Activated T-cell treated with anti-CD3 and anti-CD28 coated beads, Interleukin-2, amount 50 U/mL, for 4 hours (primary cell): Measurements from ENCODE around the gene CRIP1. TPM values are rescaled to one million over a fixed set of nuclear protein-coding genes. Genes with fewer than 3 reads are reported as not detected.
A peak's percentile ranks its signal among the peaks of the same experiment; 100 is the strongest.

ENCODE experiments used
- ATAC-seq, 2 donors: fragments of 200-7000 bp; cut with Tn5 transposase; one replicate each; pipeline ENCODE4 v1.10.0; 2021
- DNase-seq: peaks from one replicate; pipeline ENCODE4 v3.0.0-alpha.2; 2020
- H3K27me3 Mint-ChIP-seq: one replicate; pipeline ENCODE4 v1.8.0; 2021; ENCODE audit warnings: low read depth, mixed read lengths
- H3K36me3 Mint-ChIP-seq: one replicate; pipeline ENCODE4 v1.8.0; 2022; ENCODE audit warnings: mixed read lengths; ENCODE audit not compliant: insufficient read depth
- H3K4me1 Mint-ChIP-seq: one replicate; pipeline ENCODE4 v1.8.0; 2021; ENCODE audit warnings: low read depth, mixed read lengths
- H3K4me3 Mint-ChIP-seq: one replicate; pipeline ENCODE4 v1.8.0; 2021; ENCODE audit warnings: mild to moderate bottlenecking, moderate library complexity, mixed read lengths
- H3K9me3 Mint-ChIP-seq: one replicate; pipeline ENCODE4 v1.8.0; 2021; ENCODE audit warnings: mixed read lengths
- total RNA-seq, 3 donors: library from RNA; stranded (reverse); gene quantifications; one replicate each; pipeline ENCODE4 v1.2.1, GENCODE V29; 2021

CRIP1 gene, protein sequence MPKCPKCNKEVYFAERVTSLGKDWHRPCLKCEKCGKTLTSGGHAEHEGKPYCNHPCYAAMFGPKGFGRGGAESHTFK
- 10 to 100 TPM; 24.9 to 43.9 (median 33.5) TPM for total RNA-seq

DNA sequence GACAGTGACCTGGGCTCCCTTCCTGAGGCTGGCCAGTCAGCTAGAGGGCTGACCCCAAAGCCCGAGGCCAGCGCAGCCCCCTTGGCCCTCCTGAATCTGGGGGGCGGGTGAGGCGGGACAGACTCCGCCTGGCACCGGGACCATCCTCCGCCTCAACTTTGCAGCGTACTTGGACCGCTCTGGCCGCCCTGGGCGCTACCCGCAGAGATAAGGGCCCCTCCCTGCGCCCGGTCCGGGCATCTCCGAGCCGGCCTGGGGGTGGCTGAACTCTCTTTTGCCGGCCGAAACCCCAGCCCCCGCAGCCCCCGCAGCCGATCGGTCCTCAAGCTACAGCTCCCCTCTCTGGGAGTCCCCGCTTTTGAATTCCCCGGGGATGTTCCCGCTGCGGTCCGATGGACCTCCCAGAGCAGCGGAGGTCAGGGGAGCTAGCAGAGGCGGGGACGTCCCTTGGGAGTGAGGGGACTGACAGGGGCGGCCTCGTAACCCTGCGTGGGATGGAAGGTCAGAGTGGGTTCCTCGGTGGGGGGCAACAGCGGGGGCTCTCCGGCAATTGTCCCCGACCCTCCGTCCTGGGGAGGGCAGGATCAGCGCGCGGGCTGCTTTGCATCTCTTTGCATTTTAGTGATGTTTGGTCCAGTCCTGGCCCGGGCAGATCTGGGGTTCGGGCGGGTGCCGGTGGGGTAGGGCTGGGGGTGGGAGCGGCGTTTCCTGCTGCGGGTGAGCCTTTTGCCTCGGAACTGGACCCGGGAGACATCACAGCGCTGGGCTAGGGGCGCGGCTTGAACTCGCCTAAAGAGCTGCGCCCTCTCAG is at the start of gene CRIP1:
Gene CRIP1, plus strand, starts transcription at position 724 of the 811 bp plus-strand sequence. CDS start 374 bp downstream, outside the sequence.
- no peaks in the 10 kb centered on the region for H3K36me3 Mint-ChIP-seq
- ATAC-seq, result no peak

DNA sequence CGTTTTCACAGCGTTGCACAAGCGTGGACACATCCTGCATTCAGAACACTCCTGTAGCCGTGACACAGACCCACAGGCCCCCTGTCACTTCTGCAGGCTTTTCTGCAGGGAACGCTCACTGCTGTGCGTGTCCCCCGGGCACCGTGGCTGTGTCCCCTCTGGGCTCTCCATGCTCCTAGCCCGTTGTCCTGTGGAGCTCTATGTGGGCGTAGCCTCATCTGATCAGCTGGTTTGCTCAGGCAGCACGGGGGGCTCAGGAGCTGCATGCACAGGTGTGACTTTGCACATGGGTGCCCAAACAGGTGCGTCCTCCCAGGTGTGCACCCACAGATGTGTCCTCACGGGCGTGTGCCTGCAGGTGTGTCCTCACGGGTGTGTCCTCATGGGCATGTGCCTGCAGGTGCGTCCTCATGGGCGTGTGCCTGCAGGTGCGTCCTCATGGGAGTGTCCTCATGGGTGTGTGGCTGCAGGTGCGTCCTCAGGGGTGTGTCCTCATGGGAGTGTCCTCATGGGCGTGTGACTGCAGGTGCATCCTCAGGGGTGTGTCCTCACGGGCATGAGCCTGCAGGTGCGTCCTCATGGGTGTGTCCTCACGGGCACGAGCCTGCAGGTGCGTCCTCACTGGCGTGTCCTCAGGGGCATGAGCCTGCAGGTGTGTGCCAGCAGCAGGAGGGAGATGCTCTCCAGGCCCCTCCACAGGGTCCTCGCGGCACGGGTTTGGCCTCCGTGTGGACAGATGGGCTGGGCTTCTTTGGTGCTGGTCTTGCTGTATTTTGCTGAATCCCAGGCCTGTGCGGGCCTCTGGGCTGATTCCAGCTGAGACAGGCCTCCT is 49.6 kb upstream of the CRIP1 start:
- Mint-ChIP-seq H3K4me1 (peaks cover 8% of the 10 kb centered on the region), H3K9me3 (no peaks in the 10 kb centered on the region), H3K27me3 (no peaks in the 10 kb centered on the region), H3K4me3 (no peak overlapping the region), H3K36me3 (peaks cover 3% of the 10 kb centered on the region)
- ATAC-seq, result no peak
- DNase-seq, result no peak

More for the DNA sequence above, at the start of gene CRIP1:
- peaks cover 56% of the 10 kb centered on the region for H3K4me1 Mint-ChIP-seq
- H3K9me3 Mint-ChIP-seq, result no peaks in the 10 kb centered on the region
- H3K4me3 Mint-ChIP-seq, result peak within 1 kb of the TSS; percentile 80
- H3K27me3 Mint-ChIP-seq, result no peaks in the 10 kb centered on the region
- DNase-seq, result no peak

DNA sequence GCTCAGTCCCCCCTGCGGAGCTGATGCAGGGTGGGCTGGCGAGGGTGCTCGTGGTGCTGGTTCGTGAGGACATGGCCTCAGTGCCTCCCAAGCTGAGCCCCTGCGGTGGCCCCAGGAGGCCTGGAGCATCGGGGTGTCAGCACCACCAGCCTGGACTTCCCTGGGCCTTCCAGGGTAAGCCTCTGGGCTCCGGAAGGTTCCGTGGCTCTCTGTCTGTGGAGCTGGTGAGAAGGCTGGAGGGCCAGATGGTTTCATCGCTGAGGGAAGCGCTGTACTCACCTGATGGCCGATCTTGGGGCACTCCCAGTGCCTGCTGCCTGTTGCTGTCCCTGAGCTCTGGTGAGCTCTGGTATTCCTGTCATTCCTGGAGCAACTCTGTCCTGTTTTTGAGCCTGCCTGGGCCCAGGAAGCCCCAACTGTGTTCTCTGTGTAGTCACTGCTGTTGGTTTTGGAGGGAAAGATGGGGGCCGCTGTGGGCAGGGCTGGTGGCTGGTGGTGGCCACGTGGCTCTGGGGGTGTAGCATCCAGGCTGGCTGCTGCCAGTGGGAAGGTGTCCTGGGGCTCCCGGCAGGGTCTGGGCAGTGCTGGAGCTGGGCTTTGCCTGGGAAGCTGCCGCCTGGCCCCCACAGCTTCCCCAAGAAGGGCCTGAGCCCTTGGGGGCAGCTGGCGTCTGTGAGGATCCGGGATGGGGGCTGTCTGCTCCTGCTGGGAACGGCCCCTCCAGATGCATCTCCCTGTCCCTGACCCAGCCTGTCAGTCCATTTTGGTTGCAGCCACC is 48.8 kb upstream of the CRIP1 start:
- Mint-ChIP-seq H3K36me3 (peaks cover 3% of the 10 kb centered on the region), H3K27me3 (no peaks in the 10 kb centered on the region), H3K4me3 (no peak overlapping the region), H3K4me1 (peaks cover 8% of the 10 kb centered on the region), H3K9me3 (no peaks in the 10 kb centered on the region)
- no peak for ATAC-seq
- DNase-seq, result no peak

DNA sequence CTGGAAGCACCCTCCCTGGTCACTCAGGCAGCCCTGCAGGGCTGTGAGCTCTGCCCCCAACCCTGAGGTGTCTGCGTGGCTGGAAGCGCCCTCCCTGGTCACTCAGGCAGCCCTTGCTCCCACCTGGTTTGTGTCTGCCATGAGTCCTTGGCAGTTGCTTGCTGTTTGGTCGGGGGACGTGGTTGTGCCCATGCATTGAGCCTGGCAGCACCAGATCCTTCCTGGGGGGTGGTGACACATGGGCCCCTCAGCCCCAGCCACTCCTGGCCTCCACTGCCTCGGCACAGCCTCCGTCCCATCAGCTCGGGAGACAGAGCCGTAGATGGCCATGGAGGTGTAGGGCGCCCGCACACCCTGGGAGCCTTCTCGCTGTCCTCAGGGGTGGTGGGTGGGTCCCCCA is 47.5 kb upstream of the CRIP1 start:
- no peak for DNase-seq
- H3K4me1 Mint-ChIP-seq, result peaks cover 8% of the 10 kb centered on the region
- no peak for ATAC-seq
- H3K9me3 Mint-ChIP-seq, result no peaks in the 10 kb centered on the region
- peaks cover 3% of the 10 kb centered on the region for H3K36me3 Mint-ChIP-seq
- H3K27me3 Mint-ChIP-seq, result no peaks in the 10 kb centered on the region
- no peak overlapping the region for H3K4me3 Mint-ChIP-seq

DNA sequence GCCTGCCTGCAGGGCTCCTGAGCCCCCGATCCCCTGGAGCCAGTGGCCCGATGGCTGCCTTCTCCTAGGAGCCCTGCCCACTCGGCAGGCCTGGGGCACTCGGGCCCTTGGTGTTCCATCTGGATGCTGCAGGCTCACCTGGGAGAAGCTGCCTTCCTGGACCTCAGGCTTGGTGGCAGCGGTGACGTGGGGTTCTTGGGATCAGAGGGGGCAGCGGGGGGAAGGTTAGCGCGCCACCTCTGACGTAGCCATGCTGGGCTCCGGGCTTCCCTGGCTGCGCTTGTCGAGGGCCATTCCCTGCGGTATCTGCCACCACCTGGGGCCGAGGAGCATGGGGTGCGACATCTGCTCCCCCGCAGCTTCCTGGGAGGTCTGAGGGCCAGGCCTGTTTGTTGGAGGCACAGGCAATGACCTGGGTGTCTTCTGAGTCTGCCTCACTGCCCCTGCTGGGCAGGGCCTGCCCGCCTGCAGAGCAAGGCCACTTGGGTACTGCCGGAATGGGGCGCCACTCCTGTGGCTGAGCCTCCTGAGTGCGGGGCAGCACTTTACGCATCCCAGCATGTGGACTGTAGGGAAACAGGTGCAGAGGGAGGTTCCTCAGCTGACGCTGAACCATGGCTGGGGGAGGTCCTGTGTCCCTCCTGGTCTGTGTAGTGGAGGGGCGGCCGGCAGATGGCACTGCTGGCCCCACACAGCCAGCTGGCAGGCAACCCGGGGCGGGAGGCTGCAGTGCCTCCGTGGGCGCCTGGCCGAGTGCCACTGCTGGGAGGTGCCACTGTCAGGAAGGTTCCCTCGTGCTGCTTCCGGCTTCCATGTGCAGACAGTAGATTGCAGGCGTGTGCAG is 46.8 kb upstream of the CRIP1 start:
- no peak overlapping the region for H3K4me3 Mint-ChIP-seq
- ATAC-seq, result no peak
- no peaks in the 10 kb centered on the region for H3K27me3 Mint-ChIP-seq
- DNase-seq, result no peak
- peaks cover 3% of the 10 kb centered on the region for H3K36me3 Mint-ChIP-seq
- no peaks in the 10 kb centered on the region for H3K9me3 Mint-ChIP-seq
- peaks cover 6% of the 10 kb centered on the region for H3K4me1 Mint-ChIP-seq

DNA sequence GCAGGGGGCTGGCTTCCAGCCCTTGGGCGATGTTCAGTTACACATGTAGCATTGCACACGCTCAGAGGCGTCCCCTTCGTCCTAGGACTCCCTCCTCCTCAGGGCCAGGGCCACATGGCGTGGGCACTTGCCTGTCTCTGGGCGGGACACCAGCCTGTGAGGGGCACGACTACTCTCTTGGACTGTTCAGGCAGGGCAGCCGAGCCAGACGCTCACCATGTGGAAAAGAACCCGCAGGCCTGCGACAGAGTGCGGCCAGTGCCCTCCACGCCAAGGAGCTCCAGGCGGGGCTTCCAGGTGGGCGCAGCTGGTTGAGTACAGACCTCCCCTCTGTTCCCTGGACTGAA is 46.2 kb upstream of the CRIP1 start:
- peaks cover 3% of the 10 kb centered on the region for H3K4me1 Mint-ChIP-seq
- peaks cover 3% of the 10 kb centered on the region for H3K36me3 Mint-ChIP-seq
- H3K9me3 Mint-ChIP-seq, result no peaks in the 10 kb centered on the region
- ATAC-seq (no peak), DNase-seq (no peak)
- H3K27me3 Mint-ChIP-seq, result no peaks in the 10 kb centered on the region
- H3K4me3 Mint-ChIP-seq, result no peak overlapping the region

DNA sequence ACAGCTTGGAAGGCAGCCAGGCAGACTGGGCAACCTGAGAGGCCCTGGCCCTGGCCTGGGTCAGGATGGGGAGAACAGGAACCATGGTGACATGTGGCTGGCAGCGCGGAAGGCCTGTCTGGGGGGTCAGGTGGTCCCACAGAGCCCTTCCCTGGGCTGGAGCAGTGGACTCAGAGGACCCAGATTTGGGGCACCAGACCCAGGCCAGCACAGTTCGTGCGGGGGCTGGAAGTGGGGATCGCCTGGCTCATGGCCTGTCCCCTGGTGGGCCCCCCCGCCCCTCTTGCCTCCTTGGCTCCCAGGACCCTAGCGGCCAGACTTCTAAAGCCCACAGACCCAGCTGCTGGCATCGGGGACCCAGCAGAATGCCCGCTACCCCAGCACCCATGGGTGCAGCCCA is 45.7 kb upstream of the CRIP1 start:
- no peak overlapping the region for H3K4me3 Mint-ChIP-seq
- DNase-seq (no peak), ATAC-seq (no peak)
- peaks cover 2% of the 10 kb centered on the region for H3K4me1 Mint-ChIP-seq
- no peaks in the 10 kb centered on the region for H3K9me3 Mint-ChIP-seq
- peaks cover 3% of the 10 kb centered on the region for H3K36me3 Mint-ChIP-seq
- no peaks in the 10 kb centered on the region for H3K27me3 Mint-ChIP-seq

DNA sequence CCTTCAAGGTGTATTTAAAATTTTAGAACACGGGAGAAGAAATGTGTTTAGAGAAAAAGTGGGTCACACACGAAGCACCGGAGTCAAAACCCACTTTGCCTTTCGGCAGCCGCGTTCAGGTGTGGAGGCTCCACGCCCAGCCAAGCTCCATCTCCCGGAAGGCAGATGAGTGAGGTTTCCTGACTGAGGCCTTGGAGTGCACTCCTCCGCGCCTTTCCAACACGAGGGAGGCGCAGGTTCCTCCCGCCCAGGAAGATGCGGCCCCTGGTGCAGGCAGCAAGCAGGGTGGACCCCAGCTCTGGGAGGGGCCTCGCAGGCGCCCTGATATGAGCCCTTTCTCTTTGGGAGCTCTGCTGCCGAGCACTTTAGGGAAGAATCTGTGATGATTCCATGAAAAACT is 44.6 kb upstream of the CRIP1 start:
- Mint-ChIP-seq H3K36me3 (peaks cover 3% of the 10 kb centered on the region), H3K9me3 (no peaks in the 10 kb centered on the region), H3K4me3 (no peak overlapping the region), H3K27me3 (no peaks in the 10 kb centered on the region), H3K4me1 (no peaks in the 10 kb centered on the region)
- ATAC-seq, result no peak
- DNase-seq, result no peak

DNA sequence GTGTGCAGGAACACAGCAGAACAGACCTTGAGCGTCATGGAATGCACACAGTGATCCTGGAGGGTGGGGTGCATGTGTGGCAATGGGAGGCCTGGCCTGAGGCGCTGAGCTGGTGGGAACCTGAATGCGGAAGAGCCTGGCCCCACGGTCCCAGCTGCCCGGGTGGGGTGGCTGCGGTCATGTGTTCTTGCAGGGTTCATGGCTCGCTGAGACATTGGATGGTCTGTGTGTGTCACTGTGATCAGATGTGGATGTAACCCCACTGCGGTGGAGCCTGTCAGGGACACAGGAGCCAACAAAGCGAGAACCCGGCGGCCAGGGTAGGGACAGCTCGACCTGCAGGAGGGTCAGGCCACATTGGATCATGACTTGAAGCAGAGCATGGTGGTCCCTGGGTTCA is 43.9 kb upstream of the CRIP1 start:
- ATAC-seq (no peak), DNase-seq (no peak)
- H3K36me3 Mint-ChIP-seq, result peaks cover 3% of the 10 kb centered on the region
- no peaks in the 10 kb centered on the region for H3K27me3 Mint-ChIP-seq
- H3K4me1 Mint-ChIP-seq, result no peaks in the 10 kb centered on the region
- no peaks in the 10 kb centered on the region for H3K9me3 Mint-ChIP-seq
- H3K4me3 Mint-ChIP-seq, result no peak overlapping the region

DNA sequence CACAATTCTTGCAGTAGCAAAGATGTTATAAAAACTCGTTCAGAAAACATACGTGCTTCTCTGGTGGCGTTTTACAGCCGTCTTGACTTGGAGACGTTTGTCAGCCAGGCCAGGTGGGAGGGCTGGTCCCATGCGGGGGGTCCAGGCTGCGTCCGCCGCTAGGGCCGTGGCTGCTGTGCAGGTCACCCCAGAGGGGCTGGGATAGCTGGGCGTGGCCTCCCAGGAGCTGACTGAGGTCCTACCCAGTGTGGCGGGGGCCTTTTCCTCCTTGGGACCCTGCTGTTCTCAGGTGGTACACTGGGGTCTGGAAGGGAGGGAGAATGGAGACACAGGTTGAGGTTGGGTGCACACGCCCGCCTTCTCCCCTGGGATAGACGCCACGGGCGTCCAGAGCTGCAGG is 41.8 kb upstream of the CRIP1 start:
- ATAC-seq, result no peak
- H3K4me1 Mint-ChIP-seq, result no peaks in the 10 kb centered on the region
- H3K36me3 Mint-ChIP-seq, result peaks cover 3% of the 10 kb centered on the region

DNA sequence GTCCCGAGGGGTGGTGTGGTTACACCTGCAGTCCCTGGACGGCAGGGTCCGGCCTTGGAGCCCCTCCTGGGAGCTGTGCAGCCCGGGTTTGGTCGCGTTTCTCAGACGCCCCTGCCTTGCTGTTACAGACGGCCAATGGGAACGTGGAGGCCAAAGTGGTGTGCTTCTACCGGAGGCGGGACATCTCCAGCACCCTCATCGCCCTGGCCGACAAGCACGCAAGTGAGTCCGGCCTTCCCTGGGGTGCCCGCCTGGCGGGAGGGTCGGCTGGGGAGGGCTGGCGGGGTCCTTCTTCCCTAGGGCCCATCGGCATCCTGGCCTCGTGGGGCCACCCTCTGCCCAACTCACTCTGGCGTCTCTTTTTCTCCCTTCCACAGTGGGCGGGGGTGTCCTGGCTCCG is 41.4 kb upstream of the CRIP1 start:
- DNase-seq, result no peak
- Mint-ChIP-seq H3K27me3 (no peaks in the 10 kb centered on the region), H3K4me1 (no peaks in the 10 kb centered on the region), H3K4me3 (no peak overlapping the region), H3K9me3 (no peaks in the 10 kb centered on the region), H3K36me3 (peaks cover 3% of the 10 kb centered on the region)
- ATAC-seq, result no peak

More for the DNA sequence above, 41.8 kb upstream of the CRIP1 start:
- no peak for DNase-seq
- no peaks in the 10 kb centered on the region for H3K9me3 Mint-ChIP-seq
- H3K4me3 Mint-ChIP-seq, result no peak overlapping the region
- H3K27me3 Mint-ChIP-seq, result no peaks in the 10 kb centered on the region

DNA sequence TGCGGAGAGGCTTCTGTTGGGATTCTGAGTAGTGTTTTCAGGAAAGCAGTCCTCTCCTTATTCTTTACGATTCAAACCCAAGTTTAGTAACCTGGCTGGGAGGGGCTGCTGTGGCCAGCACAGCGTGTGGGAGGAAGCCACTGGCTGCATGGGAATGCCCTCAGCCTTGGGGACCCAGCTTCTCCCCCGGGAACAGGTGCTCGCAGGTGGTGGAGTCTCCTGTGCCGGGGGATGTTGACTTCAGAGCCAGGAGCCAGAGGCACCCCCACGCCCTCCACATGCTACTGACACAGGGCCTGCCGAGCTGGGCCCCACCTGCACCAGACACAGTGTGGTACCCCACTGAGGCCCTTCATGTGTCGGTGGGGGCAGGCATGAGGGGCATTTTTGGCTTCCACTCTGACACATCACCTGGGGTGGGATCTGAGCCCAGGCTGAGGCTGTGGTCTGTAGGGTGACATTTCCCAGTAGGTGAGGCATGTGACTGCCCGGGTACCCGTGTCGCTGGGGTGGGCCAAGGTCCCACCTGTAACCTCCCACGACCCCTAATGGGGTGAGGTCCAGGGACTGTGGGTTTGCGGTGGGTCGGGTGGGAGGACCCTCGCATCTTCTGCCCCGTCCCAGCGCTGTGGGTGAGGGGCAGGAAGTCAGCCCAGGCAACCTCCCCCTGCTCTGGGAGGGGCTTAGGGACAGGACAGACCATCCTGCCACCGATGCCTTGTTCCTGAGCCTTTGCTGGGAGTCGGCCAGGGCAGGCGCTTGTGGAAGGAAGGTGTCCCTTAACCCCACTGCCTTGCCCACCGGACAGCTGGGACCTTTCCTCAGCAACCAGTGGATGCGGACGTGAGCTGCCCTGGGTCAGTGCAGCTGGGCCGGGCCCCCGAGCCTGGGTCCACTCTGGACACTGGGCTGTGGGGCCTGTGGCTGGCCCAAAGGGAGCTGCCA is 40.5 kb upstream of the CRIP1 start:
- no peaks in the 10 kb centered on the region for H3K4me1 Mint-ChIP-seq
- ATAC-seq (no peak), DNase-seq (no peak)
- no peaks in the 10 kb centered on the region for H3K27me3 Mint-ChIP-seq
- H3K4me3 Mint-ChIP-seq, result no peak overlapping the region
- H3K36me3 Mint-ChIP-seq, result peaks cover 3% of the 10 kb centered on the region
- no peaks in the 10 kb centered on the region for H3K9me3 Mint-ChIP-seq

DNA sequence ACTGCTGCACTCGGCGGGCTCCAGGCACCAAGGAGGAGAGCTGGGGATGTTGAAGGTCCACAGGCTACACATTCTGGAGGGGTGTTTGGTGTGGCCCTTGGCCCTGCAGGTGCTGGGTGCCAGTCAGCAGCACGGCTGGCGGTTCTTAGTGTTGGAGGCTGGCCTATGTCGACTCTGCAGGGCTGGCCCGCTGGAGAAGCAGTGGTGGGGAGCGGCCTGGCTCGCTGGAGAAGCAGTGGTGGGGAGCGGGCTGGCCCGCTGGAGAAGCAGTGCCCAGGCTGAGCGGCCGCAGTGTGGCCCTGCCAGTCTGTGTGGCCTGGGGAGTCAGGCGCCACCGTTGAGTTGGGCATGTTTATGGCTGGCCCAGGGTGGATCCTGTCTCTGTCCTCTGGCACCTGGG is 39.7 kb upstream of the CRIP1 start:
- H3K4me3 Mint-ChIP-seq, result no peak overlapping the region
- ATAC-seq (no peak), DNase-seq (no peak)
- no peaks in the 10 kb centered on the region for H3K27me3 Mint-ChIP-seq
- no peaks in the 10 kb centered on the region for H3K4me1 Mint-ChIP-seq
- H3K36me3 Mint-ChIP-seq, result peaks cover under 1% of the 10 kb centered on the region
- no peaks in the 10 kb centered on the region for H3K9me3 Mint-ChIP-seq
